BJ (cell line): ENCODE measurements around the gene SMARCAD1. TPM values are rescaled to one million over a fixed set of nuclear protein-coding genes. Genes with fewer than 3 reads are reported as not detected.

Experiments used
- CTCF ChIA-PET: fragments of 350-600 bp; formaldehyde crosslinking; extraction: SDS; loops from one replicate; lab custom pipeline; 2021; ENCODE audit warnings: antibody characterized with exemption, inconsistent platforms; lab: Yijun Ruan, JAX
- POLR2A ChIA-PET: fragments of 300-600 bp; sonication (Branson Sonifier 250); formaldehyde crosslinking; extraction: SDS; loops from one replicate; lab custom pipeline; 2021; ENCODE audit warnings: antibody characterized with exemption; lab: Charles Lee
- DNase-seq: peaks from one replicate; pipeline ENCODE4 v3.0.0-alpha.2; 2011; ENCODE audit warnings: low read depth
- H3K27me3 ChIP-seq: 2 replicates; pipeline ENCODE4 v1.6.0; 2011; ENCODE audit warnings: low read length; ENCODE audit not compliant: control insufficient read depth, insufficient read depth
- H3K36me3 ChIP-seq: 2 replicates; pipeline ENCODE4 v1.5.1; 2011; ENCODE audit warnings: low read length; ENCODE audit not compliant: control insufficient read depth, insufficient read depth
- H3K4me3 ChIP-seq: 2 replicates; pipeline ENCODE4 v1.5.1; 2011; ENCODE audit warnings: low read depth, mild to moderate bottlenecking, control low read depth, low read length
- CTCF ChIP-seq: IDR thresholded peaks from 2 replicates; pipeline ENCODE4 v1.5.1; 2011; ENCODE audit warnings: low read depth, mild to moderate bottlenecking, control low read depth, inconsistent platforms, low read length, moderate library complexity; ENCODE audit not compliant: insufficient read depth
- polyA plus RNA-seq: library from polyadenylated mRNA; depleted of rRNA; stranded (reverse); fragments of >200 nt; gene quantifications from 2 replicates; pipeline ENCODE4 v1.2.3, GENCODE V29; 2011

SMARCAD1 gene
- polyA plus RNA-seq, 1 experiment: 8.2 TPM

- Histone ChIP-seq H3K27me3 (no peaks in the 10 kb centered on the region), H3K4me3 (no peak overlapping the region), H3K36me3 (peaks cover 6% of the 10 kb centered on the region)
- TF ChIP-seq CTCF: no peak
- no peak for DNase-seq
- POLR2A ChIA-PET: no interaction called here
- CTCF ChIA-PET: no interaction called here
Observed at GRCh38 chr4:94211861-94212260, 4.2 kb downstream of the SMARCAD1 start.

GRCh38 chr4:94214703-94215319, 7.1 kb downstream of the SMARCAD1 start:
- no peak for DNase-seq
- no peak for TF ChIP-seq CTCF
- Histone ChIP-seq H3K4me3 (no peak overlapping the region), H3K36me3 (peaks cover 6% of the 10 kb centered on the region), H3K27me3 (no peaks in the 10 kb centered on the region)
- ChIA-PET CTCF (no interaction called here), POLR2A (no interaction called here)

- DNase-seq: no peak
- ChIA-PET CTCF (no interaction called here), POLR2A (no interaction called here)
- H3K36me3 ChIP-seq: peaks cover 6% of the 10 kb centered on the region; the same call in 1 of the 2 replicates
- H3K4me3 ChIP-seq: no peak overlapping the region
- H3K27me3 ChIP-seq: no peaks in the 10 kb centered on the region
- no peak for TF ChIP-seq CTCF
Observed at GRCh38 chr4:94216394-94216793, 8.7 kb downstream of the SMARCAD1 start.

- no peak for DNase-seq
- no peak for TF ChIP-seq CTCF
- ChIA-PET POLR2A (no interaction called here), CTCF (no interaction called here)
- Histone ChIP-seq H3K27me3 (no peaks in the 10 kb centered on the region), H3K4me3 (no peak overlapping the region), H3K36me3 (peaks cover 3% of the 10 kb centered on the region; the same call in 1 of the 2 replicates)
Observed at GRCh38 chr4:94219402-94219801, 11.7 kb downstream of the SMARCAD1 start.

GRCh38 chr4:94221916-94222315, 14.3 kb downstream of the SMARCAD1 start:
- H3K27me3 ChIP-seq: no peaks in the 10 kb centered on the region
- ChIA-PET POLR2A (no interaction called here), CTCF (no interaction called here)
- TF ChIP-seq CTCF: no peak
- no peak for DNase-seq
- H3K4me3 ChIP-seq: no peak overlapping the region
- peaks cover 2% of the 10 kb centered on the region; the same call in 1 of the 2 replicates for H3K36me3 ChIP-seq
